ENCODE measurements around the gene CASP14. TPM values are rescaled to one million over a fixed set of nuclear protein-coding genes. Genes with fewer than 3 reads are reported as not detected.

Gene CASP14
- total and polyA plus RNA-seq, 2 of the 8 experiments (the other 6 are each of a cell fraction or from before 2014, with no cell fraction given), result not detected

DNA sequence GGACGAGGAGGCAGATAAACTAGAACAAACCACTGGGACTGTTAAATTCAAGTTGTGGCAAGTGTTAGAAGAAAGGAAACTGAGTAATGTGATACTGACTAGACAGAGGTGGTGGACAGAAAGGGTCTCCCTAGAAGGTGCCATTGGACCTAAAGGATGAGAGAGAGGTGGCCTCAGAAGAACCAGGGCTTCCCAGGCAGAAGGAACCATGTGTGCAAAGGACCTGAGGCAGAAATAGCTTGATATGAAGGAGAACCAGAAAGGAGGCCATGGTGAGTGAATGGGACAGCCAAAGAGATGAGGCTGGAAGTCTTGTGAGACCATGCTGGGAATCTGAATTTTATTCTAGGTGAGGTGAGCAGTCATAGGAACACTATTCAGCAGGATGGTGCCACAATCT lies 55.1 kb downstream of the CASP14 start (continued):
- TF ChIP-seq, protein P1, sequence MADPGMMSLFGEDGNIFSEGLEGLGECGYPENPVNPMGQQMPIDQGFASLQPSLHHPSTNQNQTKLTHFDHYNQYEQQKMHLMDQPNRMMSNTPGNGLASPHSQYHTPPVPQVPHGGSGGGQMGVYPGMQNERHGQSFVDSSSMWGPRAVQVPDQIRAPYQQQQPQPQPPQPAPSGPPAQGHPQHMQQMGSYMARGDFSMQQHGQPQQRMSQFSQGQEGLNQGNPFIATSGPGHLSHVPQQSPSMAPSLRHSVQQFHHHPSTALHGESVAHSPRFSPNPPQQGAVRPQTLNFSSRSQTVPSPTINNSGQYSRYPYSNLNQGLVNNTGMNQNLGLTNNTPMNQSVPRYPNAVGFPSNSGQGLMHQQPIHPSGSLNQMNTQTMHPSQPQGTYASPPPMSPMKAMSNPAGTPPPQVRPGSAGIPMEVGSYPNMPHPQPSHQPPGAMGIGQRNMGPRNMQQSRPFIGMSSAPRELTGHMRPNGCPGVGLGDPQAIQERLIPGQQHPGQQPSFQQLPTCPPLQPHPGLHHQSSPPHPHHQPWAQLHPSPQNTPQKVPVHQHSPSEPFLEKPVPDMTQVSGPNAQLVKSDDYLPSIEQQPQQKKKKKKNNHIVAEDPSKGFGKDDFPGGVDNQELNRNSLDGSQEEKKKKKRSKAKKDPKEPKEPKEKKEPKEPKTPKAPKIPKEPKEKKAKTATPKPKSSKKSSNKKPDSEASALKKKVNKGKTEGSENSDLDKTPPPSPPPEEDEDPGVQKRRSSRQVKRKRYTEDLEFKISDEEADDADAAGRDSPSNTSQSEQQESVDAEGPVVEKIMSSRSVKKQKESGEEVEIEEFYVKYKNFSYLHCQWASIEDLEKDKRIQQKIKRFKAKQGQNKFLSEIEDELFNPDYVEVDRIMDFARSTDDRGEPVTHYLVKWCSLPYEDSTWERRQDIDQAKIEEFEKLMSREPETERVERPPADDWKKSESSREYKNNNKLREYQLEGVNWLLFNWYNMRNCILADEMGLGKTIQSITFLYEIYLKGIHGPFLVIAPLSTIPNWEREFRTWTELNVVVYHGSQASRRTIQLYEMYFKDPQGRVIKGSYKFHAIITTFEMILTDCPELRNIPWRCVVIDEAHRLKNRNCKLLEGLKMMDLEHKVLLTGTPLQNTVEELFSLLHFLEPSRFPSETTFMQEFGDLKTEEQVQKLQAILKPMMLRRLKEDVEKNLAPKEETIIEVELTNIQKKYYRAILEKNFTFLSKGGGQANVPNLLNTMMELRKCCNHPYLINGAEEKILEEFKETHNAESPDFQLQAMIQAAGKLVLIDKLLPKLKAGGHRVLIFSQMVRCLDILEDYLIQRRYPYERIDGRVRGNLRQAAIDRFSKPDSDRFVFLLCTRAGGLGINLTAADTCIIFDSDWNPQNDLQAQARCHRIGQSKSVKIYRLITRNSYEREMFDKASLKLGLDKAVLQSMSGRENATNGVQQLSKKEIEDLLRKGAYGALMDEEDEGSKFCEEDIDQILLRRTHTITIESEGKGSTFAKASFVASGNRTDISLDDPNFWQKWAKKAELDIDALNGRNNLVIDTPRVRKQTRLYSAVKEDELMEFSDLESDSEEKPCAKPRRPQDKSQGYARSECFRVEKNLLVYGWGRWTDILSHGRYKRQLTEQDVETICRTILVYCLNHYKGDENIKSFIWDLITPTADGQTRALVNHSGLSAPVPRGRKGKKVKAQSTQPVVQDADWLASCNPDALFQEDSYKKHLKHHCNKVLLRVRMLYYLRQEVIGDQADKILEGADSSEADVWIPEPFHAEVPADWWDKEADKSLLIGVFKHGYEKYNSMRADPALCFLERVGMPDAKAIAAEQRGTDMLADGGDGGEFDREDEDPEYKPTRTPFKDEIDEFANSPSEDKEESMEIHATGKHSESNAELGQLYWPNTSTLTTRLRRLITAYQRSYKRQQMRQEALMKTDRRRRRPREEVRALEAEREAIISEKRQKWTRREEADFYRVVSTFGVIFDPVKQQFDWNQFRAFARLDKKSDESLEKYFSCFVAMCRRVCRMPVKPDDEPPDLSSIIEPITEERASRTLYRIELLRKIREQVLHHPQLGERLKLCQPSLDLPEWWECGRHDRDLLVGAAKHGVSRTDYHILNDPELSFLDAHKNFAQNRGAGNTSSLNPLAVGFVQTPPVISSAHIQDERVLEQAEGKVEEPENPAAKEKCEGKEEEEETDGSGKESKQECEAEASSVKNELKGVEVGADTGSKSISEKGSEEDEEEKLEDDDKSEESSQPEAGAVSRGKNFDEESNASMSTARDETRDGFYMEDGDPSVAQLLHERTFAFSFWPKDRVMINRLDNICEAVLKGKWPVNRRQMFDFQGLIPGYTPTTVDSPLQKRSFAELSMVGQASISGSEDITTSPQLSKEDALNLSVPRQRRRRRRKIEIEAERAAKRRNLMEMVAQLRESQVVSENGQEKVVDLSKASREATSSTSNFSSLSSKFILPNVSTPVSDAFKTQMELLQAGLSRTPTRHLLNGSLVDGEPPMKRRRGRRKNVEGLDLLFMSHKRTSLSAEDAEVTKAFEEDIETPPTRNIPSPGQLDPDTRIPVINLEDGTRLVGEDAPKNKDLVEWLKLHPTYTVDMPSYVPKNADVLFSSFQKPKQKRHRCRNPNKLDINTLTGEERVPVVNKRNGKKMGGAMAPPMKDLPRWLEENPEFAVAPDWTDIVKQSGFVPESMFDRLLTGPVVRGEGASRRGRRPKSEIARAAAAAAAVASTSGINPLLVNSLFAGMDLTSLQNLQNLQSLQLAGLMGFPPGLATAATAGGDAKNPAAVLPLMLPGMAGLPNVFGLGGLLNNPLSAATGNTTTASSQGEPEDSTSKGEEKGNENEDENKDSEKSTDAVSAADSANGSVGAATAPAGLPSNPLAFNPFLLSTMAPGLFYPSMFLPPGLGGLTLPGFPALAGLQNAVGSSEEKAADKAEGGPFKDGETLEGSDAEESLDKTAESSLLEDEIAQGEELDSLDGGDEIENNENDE (IDR thresholded peaks at IDR 0.05; ENCODE audit: insufficient replicate concordance, low read length), result no peak
- TF ChIP-seq BACH1 (IDR thresholded peaks at IDR 0.05; ENCODE audit: low read length) (no peak), RAD21 (IDR thresholded peaks at IDR 0.05 in 1 of 2, conservative IDR thresholded peaks at IDR 0.05 in 1 of 2; ENCODE audit: low read depth in 2 of 2, low read length in 2 of 2) (no peak), SP2 (IDR thresholded peaks at IDR 0.05; ENCODE audit: low read length) (no peak), RBBP5 (IDR thresholded peaks at IDR 0.05; ENCODE audit: borderline replicate concordance, low read depth, low read length) (no peak), NRF1 (IDR thresholded peaks at IDR 0.05; ENCODE audit: low read depth, low read length) (no peak), TBP (IDR thresholded peaks at IDR 0.05; ENCODE audit: low read depth, low read length) (no peak), HDAC6 (IDR thresholded peaks at IDR 0.05; ENCODE audit: low read depth, low read length) (no peak), SP4 (IDR thresholded peaks at IDR 0.05; ENCODE audit: low read length) (no peak)
- TF ChIP-seq, protein P2, sequence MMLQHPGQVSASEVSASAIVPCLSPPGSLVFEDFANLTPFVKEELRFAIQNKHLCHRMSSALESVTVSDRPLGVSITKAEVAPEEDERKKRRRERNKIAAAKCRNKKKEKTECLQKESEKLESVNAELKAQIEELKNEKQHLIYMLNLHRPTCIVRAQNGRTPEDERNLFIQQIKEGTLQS (IDR thresholded peaks at IDR 0.05; ENCODE audit: insufficient read depth, low read depth, low read length), result no peak
- TF ChIP-seq, protein P3, sequence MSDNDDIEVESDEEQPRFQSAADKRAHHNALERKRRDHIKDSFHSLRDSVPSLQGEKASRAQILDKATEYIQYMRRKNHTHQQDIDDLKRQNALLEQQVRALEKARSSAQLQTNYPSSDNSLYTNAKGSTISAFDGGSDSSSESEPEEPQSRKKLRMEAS (IDR thresholded peaks at IDR 0.05), result no peak
